IPS DF 4.7 (cell line): Measurements from ENCODE around the gene DQX1.

Experiments used
- DNase-seq: peaks from one replicate; pipeline ENCODE4 v3.0.0-alpha.2; 2013; ENCODE audit warnings: low spot score; ENCODE audit errors: extremely low read depth

DQX1 gene

DNA sequence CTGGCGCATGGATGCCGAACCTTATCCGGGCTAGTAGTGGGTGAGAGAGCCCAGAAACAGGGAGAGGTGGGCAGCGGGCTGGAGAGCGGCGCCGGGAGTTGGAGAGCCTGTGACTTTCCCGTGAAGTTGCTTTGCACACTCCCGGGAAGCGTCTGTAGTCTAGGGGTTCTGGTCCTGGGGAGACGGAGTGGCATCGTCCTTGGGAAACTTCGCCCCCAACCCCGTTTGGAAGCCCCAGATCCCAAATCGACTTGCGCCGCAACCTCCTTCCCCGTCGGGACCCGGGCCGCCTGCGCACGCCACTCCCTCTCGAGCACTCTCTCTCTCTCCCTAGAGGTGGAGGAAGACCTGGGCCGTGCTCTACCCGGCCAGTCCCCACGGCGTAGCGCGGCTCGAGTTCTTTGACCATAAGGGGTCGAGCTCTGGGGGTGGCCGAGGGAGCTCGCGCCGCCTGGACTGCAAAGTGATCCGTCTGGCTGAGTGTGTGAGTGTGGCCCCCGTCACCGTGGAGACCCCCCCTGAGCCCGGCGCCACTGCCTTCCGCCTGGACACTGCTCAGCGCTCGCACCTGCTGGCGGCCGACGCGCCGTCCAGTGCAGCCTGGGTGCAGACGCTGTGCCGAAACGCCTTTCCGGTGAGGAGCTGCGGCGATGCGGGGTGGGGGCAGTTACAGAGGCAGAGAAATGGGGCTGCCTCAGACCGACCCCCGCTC lies 28.9 kb upstream of the DQX1 start:
- no peak for DNase-seq

DNA sequence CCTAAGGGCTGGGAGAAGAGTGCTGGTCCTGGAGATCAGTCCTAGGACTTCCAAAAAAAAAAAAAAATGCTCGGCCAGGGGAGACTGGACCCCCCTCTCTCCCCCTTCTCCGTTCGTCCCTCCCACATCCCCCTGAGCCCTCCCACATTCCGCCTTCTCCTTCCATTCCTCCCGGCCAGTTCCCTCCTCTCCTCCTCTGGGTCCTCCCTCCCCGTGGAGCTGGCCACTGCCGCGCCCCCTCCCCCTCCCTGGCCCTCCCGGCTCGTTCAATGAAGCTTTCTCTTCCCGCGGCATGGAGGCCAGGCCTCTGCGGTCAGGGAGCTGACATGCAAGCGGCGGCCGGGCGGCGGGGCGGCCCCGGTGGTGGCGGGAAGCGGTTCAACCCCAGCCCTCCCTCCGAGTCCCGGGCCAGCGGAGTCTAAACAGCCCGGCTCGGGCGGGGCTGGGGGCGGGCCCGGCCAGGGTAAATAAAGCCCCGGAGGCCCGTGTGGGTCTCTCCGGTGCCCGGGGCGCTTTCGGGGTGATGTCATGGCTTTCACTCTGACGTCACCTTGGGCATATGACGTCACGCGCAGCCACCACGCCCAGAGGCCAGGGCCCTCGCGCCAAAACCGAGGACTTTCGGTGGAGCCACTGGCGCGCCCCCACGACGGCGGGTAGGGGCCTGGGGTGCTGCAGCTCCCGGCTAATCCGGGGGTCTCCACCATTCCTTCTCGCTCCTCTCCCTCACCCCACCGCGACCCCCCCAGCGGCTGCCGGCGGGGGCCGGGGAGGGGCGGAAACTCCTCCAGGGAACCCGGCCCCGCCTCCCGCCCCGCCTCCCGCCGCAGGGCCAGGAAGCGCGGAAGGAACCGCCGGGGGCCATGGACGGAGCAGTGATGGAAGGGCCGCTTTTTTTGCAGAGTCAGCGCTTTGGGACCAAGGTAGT lies 28.1 kb upstream of the DQX1 start, which contains the start of the genes DOK1 and LOXL3:
TSS of gene DOK1 (plus strand) at position 829 of the 928 bp plus-strand sequence. CDS start at position 864, 35 bp downstream.
TSS of gene LOXL3 (minus strand) at position 51 of the 928 bp plus-strand sequence. CDS start 1,308 bp downstream, outside the sequence.
- DNase-seq = no peak

DNA sequence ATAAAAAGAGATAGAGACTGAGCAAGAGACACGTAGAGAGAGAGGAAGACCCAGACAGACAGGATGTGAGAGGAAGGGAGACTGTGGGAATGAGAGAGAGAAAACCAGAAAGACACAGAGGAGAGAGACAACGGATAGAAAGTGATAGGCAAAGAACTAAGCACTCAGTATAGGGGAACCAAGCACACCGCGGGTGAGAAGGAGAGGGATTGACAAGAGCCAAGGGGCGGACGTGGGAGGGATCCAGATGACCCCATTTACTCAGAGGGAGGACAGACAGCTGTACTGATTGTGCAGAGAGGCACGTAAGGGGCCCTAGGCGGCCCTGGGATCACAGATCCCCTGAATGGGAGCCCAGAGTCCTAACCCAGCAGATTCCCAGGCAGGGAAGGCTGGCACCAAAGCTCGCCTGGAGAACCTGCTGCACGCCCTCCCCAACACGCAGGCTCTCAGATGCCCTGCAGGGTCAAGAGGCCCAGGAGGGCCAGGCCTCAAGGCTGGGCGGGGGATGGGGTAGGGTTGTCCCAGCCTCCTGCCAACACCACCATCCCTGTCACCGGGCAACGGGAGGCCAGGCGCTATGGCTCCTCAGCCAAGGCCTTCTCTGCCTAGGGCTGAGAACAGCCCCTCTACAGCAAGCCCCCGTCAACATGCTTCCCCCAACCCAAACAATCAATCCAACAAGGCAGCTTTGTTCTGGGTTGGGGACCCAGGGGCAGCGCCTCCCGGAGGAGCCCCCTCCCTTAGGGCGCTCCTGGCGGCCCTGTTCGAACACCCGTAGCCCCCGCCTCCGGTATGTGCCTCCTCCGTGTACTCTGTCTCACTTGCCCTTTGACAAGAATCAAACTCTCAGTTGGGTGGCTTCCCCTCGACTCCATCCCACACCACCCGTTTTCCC lies 27.1 kb upstream of the DQX1 start:
- no peak for DNase-seq

DNA sequence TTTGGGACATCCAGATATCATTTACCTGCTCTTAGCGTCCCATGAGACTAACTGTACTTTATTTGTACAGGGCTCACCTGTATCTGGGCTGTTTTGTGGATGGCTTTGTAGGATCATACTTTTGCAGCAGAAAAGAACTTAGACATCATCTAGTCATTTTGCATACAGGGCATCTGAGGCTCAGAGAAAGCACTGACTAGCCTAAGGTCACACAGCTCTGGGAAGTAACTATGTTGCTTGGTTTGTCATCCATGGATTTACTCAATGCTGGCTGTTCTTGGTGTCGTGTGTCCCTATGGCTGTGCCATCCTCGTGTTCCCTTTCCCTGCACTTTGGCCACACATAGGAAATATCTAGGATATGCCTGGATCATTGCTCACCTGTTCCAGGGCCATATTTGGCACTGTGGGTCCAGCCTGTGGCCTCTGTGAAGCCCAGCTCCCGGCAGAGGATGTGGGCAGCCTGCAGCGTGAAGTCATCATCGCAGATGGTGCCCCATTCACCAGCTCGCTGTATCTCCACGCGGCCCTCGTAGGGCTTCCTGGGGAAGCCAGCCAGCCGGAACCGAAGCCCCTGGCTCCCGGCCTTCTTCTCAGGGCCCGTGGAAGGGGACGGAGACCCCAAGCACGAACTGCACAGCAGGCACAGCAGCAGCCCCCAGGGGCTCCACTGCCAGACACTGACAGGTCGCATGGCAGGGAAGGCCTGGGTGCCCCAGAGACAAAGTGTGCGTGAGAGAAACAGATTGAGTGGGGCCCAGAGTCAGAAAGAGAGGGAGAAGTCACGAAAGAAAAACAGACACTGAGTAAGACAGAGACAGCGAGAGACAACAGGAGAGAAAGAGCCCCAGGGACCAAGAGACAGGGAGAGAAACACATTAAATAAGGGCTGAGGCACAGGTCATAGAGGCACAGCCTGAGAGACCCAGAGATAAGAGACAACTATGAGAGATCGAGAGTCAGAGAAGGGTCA lies 26.2 kb upstream of the DQX1 start:
- DNase-seq = no peak

DNA sequence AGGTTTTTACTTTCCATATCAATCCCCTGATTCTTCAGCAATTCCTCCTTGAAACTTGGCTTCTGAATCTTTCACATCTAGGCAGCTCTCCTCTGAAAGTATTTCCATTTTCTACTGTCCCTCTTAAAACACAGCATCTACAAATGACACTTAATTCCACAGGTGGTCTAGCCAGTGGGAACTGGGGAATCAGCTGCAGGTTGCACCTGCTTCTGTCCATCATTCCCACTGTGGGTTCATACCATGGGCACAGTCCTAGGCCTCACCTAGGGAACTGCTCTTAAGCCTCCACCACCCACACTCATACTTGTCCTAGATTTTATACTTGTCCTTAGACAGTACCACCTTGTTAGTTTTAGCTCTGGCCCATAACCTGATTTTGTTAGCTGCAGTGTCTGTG lies 25.5 kb upstream of the DQX1 start:
- no peak for DNase-seq

DNA sequence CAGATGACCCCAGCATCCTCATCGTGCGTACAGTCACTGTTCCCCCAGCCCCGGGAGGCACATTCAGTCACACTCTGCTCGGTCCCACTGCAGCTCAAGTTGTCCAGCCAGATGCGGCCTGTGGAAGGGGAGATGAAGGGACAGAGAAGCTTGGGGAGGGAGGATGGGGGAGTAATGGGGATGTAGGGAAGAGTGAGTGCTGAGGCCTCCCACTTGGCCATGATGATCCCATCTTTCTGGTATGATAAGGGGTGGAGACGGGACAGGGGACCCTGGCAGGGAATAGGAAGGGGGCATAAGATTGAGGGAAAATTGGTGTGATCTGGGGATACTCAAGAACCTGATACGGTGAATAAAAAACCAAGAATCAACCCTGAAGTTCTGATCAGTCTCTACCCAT lies 24.2 kb upstream of the DQX1 start:
- no peak for DNase-seq

DNA sequence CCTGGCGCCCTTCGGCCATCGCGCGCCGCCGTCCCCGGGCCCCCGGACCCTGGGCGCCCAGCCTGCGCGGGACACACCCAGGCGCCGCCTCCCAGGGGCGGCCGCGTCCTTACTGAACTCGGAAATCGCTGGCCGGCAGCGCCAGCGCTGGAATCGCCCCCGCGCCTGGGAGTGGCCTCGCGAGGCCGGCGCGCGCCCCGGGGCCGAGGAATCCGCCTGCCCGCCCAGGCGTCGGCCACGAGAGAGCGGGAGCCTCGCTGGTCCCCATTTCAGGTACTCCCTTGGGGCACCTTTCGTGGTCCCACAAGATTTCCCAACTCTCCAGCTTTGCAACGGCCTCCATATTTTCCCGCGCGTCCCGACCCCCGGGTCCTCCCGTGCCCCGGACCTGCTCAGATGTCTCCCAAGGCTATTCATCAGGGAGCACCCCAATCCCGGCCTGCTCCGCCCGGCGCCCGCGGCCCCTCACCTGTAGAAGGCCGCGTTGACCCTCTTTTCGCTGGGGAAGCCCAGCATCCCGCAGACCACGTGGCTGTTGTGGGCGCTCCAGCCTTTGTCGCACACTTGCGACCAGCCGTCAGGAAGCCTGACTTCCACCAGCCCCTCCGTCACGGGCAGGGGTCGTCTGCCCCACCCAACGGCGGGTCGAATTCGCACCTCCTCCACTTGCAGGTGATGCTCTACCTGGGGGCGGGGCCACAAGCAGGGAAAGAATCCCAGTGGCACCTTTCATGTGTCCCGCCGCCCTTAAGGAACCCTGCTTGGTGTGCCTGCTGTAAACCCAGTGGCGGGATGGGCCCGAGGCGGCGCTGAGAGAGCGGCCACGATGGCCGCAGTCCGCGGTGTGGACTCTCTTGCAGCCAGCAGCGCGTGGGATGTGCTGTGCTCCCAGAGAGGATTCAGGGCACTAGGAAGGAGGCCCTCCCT lies 23.1 kb upstream of the DQX1 start:
- DNase-seq = no peak

DNA sequence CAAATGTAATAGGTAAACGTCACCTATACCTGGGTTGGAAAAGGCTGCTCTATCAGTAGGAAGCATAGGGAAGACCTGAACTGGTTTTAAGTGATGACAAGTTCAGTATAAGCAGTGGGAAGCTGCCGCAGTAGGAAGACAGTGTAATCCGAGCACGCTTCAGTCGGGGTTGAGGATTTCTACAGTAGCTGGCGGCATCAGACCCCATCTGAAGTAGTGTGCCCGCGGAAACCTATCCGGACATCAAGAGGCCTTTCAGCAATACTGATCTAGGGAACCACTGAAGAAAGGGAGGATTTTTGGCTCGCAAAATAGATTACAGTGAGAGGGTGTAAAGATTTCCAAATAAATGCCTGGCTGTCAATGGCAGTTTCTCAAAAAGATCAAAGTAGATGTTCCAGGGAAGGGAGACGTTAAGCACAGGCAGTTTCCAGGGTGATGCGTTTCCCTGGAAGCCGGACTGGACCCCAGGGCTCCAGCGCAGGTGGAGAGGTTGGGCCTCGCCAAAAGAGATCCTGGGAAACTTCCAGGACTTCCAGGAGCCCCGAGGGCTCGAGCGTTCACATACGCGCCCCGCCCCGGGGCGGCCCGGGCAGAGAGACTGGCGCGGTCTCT lies 22.4 kb upstream of the DQX1 start:
- DNase-seq = no peak

DNA sequence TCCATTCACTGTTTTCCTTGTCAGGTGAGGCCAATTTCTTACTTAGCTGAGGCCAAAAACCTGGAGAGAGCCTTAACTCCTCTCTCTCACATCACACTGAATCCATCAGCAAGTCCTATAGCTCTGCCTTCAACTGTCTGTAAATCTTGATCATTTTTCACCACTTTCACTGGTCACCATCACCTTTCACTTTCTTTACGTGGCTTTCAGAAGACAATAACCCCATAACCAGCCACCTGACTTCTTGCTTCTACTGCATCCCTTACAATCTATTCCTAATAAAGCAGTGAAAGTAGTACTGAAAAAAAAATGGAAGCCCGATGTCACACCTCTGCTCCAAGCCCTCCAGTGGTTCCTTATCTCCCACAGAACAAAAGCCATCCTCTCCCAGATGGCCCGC lies 20.0 kb upstream of the DQX1 start:
- DNase-seq = no peak

DNA sequence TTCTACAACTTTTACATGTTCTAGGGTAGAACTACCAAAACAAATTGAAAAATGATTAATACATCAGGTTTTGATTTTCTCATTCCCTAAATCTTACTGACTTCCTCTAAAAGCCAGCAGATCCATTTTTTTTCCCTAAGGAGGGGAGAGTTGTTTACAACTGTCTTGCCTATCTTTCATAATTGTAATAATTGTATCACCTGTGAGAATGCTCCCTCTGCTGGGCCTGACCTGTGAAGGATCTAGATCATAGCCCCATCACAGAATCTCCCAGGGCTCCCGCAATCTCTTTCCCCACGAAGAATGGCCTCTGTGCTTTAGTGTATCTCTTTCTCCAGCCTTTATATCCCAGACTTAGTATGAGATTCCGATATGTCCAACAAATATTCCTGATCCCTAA lies 18.6 kb upstream of the DQX1 start:
- DNase-seq = no peak

DNA sequence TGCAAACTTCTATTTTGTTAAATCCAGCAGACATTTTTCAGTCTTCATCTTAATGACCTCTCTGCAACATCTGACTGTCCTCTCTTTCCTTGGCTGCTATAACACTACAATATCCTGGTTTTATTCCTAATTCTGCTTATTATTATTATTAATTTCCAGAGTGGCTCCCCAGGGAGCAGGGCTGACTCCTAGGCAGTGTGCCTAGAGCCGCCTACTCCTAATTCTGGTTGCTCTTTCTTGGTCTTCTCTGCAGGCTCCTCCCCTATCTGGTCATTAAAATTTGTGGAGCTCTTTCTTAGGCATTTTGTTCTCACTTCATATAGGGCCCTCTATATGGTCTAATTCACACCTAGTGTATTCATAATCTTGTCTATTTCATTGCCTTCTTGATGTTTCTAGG lies 16.9 kb upstream of the DQX1 start:
- no peak for DNase-seq

DNA sequence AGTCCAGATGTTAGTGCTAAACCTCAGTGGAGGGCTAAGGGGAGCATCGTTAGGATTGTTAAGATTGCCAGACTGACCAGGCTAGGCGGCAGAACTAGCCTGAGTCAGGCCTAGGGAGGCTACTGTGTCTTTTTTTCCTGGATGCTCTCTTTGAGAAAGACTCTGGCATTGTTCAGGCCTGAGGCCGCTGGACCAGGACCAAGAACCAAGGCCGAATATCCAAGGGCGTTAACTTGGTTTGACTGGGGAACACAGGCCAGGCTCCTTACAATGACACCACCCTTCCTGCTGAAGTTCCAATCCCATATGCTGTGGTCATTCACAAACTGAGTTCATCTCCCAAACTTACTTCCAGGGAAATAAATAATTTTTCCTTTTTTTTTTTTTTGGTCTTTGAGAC lies 14.3 kb upstream of the DQX1 start:
- DNase-seq = no peak

DNA sequence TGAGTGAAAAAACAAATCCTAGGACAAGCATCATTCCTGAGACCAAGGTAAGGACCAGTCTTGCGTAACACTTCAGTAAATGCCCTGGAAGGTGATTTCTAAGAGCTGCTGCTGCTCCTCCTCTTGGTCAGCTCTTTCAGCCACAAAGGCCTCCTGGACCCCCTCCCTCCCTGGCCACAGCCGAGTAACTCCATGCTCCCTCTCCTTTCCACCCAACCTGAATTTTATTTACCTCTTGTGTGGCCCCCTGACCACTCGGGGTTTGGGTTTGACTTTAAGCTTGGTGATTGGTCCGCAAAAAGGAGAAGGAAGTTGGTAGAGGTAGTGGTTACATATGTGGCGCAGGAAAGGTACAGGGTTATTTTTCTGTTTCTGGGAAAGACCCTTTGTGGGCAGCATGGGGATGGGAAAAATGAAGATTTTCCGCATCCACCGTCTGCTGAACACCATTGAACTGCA lies 12.9 kb upstream of the DQX1 start:
- DNase-seq = no peak

DNA sequence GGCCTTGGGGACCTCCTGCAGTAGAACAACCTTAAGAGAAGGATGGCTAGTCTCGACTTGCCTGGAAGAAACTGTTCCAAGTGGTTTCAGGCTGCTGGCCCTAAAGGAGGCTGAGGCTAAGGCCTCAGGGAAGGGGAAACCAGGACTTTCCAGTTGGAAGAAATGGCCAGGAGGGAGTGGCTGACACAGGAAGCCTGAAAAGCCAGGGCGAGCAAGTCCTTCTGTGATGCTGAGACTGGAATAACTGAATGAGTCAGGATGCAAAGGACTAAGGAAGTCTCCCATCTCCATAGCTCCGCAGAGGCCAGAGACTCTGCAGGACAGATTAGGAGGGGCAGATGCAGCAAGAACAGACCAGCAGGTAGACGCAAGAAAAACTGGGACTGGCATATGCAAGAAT lies 11.1 kb upstream of the DQX1 start:
- no peak for DNase-seq

DNA sequence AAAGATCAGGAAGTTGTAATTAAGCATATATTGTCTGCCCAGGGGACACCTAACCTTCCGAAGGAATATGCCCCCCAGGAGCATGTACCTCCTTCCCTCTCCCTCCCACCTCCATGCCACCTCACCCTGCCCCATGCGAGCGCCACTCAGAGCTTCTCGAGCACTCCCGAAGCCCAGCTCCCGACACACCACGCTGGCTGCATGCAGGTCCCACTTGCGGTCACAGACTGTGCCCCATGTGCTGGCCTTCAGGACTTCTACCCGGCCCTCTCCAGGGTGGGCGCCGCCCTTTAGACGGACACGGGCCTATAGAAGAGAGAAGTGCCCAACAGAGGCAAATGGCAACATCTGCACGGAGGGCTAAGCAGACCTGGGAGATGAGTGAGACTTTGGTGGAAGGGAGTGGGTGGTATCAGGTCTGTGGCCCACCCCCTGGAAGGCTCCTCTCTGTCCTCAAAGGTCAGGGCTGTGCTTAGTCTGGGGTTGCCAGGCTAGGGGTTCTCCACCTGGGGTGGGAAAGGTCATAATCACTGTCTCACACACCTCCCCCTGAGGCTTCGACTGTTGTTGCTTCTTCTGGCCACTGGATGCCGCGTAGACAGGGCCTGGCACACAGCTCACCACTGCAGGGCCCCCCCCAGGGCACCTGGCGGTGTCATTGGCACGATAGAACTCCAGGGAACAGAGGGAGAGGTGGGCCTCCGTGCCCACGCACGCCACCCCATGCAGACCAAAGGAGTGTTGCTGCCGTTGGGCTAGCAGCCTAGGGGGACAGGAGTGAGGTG lies 10.3 kb upstream of the DQX1 start:
- no peak for DNase-seq

DNA sequence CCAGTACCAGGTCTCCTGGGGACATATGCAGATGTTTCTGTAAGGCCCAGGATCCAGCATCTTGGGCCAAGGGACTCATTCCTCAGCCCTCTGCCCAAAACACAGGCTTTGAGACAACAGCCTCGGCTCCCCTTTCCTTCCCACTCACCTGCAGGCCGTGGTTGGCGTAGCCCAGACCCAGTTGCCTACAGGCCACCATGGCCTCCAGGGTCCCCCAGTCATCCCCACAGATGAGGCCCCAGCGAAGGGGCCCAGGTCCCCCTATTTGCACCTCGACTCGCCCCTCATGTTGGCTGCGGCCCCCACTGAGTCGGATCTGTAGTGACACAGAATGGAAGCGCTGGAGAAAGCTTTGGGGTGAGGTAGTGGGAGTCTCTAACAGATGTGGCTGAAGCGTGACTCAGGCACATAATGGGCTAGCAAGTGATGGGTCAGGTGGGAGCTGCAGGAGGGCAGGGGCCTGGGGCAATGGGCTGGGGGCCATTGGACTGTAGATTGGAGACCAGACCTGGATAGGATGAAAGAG lies 9.5 kb upstream of the DQX1 start:
- DNase-seq = no peak

DNA sequence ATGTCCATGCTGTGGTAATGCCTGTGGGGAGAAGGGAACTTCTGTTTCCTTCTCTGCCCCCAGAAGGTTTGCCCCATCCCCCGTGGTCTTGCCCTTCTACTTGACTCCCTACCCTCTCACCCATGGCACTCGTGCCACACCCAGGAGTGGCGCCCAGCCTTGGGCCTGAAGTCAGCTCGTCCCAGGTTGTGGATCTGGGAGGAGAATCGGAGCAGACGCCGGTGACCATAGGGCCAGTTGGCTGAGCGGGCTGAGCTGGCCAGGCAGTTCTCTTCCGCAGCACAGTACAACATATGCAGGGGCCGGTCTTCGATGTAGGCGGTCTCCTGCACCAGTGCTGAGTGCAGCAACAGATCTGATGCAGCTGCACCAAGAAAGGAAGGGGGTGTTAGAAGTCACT lies 8.4 kb upstream of the DQX1 start:
- no peak for DNase-seq

DNA sequence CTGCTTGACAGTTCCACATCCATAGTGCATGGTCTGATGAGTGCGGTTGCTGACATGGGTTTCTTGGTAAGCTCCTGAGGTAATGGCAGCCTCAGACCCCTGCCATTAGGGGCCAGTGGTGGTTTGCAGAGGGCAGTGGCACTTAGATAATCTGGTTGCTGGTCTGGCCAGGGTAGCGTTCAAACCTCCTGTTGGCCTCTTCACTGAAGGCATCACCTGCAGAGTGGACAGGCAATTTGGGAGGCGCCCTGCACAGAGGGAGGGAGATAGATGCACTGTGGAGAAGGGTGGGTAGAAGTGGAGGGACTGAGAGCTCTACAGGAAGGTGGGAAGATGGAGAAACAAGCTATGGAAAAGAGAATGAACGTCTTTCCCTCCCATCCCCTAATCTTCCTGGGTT lies 7.4 kb upstream of the DQX1 start:
- no peak for DNase-seq
